Upper lobe of left lung (tissue), 6 donors: ENCODE data around the gene ATP6V0C. TPM values are rescaled to one million over a fixed set of nuclear protein-coding genes. Genes with fewer than 3 reads are reported as not detected.

Source experiments
- ATAC-seq, 2 donors: fragments of 200-7000 bp; cut with Tn5 transposase; one replicate each; pipeline ENCODE4 v1.9.1; 2022; ENCODE audit warnings: mild to moderate bottlenecking in 2 of 2, moderate library complexity in 2 of 2; ENCODE audit not compliant: low FRiP score in 2 of 2
- DNase-seq, 2 donors: peaks; one replicate each; pipeline ENCODE4 v3.0.0-alpha.2; 2019 to 2020
- H3K27ac ChIP-seq, 4 donors: fragments of 200-600 bp; sonication (generic); one replicate each; pipeline ENCODE4 v1.5.1; 2016 to 2019
- H3K27me3 ChIP-seq, 4 donors: fragments of 200-600 bp; sonication (generic); one replicate each; pipeline ENCODE4 v1.5.1; 2017 to 2019
- H3K36me3 ChIP-seq, 4 donors: fragments of 200-600 bp; sonication (generic); one replicate each; pipeline ENCODE4 v1.5.1; 2016 to 2019
- H3K4me1 ChIP-seq, 4 donors: fragments of 200-600 bp; sonication (generic); one replicate each; pipeline ENCODE4 v1.5.1; 2018 to 2019
- H3K4me3 ChIP-seq, 4 donors: fragments of 200-600 bp; sonication (generic); one replicate each; pipeline ENCODE4 v1.5.1; 2017 to 2019; ENCODE audit warnings: mild to moderate bottlenecking in 2 of 4, moderate library complexity in 1 of 4
- H3K9me3 ChIP-seq, 4 donors: fragments of 200-600 bp; sonication (generic); one replicate each; pipeline ENCODE4 v1.5.1; 2018 to 2019
- CTCF ChIP-seq, 6 experiments: fragments of 450-650 bp in 4 of 6; fragments of 200-600 bp in 2 of 6; sonication (generic) in 2 of 6; IDR thresholded peaks; one replicate each; pipeline ENCODE4 v1.5.1; 2016 to 2019; ENCODE audit warnings: antibody characterized with exemption in 6 of 6
- EP300 ChIP-seq, 4 donors: sonication (generic); formaldehyde crosslinking; IDR thresholded peaks; one replicate each; pipeline ENCODE4 v1.5.1; 2017; ENCODE audit warnings: antibody characterized with exemption in 4 of 4, control low read depth in 2 of 4
- POLR2A ChIP-seq, 4 donors: fragments of 450-650 bp; IDR thresholded peaks; one replicate each; pipeline ENCODE4 v1.5.1; 2016 to 2017; ENCODE audit warnings: antibody characterized with exemption in 4 of 4, mild to moderate bottlenecking in 2 of 4
- POLR2AphosphoS5 ChIP-seq, 2 donors: sonication (generic); formaldehyde crosslinking; IDR thresholded peaks; one replicate each; pipeline ENCODE4 v1.5.1; 2017; ENCODE audit warnings: antibody characterized with exemption in 2 of 2
- WGBS, 2 donors: methylation state at CpG; one replicate each; pipeline ENCODE4 v1.1.5; 2017 to 2018; 5-methylcytosine and 5-hydroxymethylcytosine counted together
- total RNA-seq, 6 donors: library from RNA; depleted of rRNA in 4 of 6; stranded (reverse); fragments of >200 nt in 4 of 6; gene quantifications; one replicate each; pipeline versions ENCODE4 v1.1.0 to v1.2.1, GENCODE V29; 2016 to 2021
- donor health status: DM: no; HTN: no; CAD: no; lungs with moderate emphysema.
- donor health status: DM: no; HTN: yes; CAD: no; lungs with severe emphysema.

Gene ATP6V0C
- total RNA-seq, 6 donors from 2014 or later, result 84.9 to 332 (median 164) TPM

DNA sequence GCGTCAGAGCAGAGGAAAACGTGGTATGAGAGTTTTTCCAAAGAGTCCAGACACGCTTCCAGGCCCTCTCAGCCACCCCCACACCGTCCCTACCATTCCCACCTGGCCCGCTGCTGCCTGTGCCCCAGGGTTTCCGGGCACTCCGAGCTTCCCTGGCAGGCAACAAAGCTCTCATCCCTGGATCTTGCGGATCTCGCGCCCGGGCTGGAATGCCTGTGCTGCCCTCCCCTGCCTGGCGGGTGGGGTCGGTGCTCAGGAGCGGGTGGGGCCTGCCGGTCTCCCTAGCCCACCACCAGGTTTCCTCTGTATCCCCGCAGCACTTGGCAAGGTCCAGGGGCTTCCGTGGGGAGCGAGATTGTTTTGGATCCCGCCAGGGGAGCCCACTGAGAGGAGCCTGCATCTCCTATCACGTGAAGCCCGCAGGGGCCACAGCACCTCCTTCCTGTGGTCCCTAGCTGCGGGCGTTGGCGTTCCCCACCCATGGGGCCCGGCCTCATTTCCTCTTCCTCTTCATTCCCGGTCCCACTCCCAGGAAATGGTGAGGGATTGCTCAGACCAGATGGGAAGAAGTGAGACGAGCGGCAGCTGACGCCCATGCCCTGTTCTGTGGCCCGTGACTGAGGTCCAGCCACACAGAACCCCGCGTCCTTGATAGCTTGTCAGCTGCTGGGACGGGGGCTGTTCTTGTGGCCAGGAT, 27.8 kb upstream of the ATP6V0C start:
- WGBS, 2 donors, result 69 to 79% methylated on average over 12 to 29 of the region's 33 CpGs
- peak overlapping the region; percentile 51 to 75 (median 52) for H3K27ac ChIP-seq
- H3K27me3 ChIP-seq, result no peaks in the 10 kb centered on the region
- peaks cover 0 to 10% (median 3%) of the 10 kb centered on the region in 4 donors for H3K36me3 ChIP-seq
- peak in 1 of 2 donors; percentile 71 for DNase-seq
- TF ChIP-seq POLR2A (IDR thresholded peaks at IDR 0.05) (no peak), EP300 (IDR thresholded peaks at IDR 0.05) (no peak), POLR2AphosphoS5 (IDR thresholded peaks at IDR 0.05) (peak in 1 of 2 donors; percentile 14)
- ATAC-seq, result no peak
- peak overlapping the region in 2 of 4 donors; percentile 14 to 18 for H3K4me3 ChIP-seq
- H3K9me3 ChIP-seq, result no peaks in the 10 kb centered on the region
- peaks cover 45 to 68% (median 65%) of the 10 kb centered on the region in 4 donors for H3K4me1 ChIP-seq

- H3K27me3 ChIP-seq, result no peaks in the 10 kb centered on the region
- peak overlapping the region; percentile 51 to 75 (median 52) for H3K27ac ChIP-seq
- no peak overlapping the region for H3K4me3 ChIP-seq
- H3K36me3 ChIP-seq, result peaks cover 0 to 10% (median 3%) of the 10 kb centered on the region in 4 donors
- H3K9me3 ChIP-seq, result no peaks in the 10 kb centered on the region
- DNase-seq, result peak; percentile 71 to 89
- TF ChIP-seq EP300 (IDR thresholded peaks at IDR 0.05) (no peak), CTCF (IDR thresholded peaks at IDR 0.05) (peak in 3 of 6 experiments; percentile 32 to 63 (median 32)), POLR2AphosphoS5 (IDR thresholded peaks at IDR 0.05) (peak in 1 of 2 donors; percentile 32), POLR2A (IDR thresholded peaks at IDR 0.05) (no peak)
- 53 to 71% methylated on average over 20 to 29 of the region's 29 CpGs for WGBS, 2 donors
- peak; percentile 57 to 66 for ATAC-seq
- H3K4me1 ChIP-seq, result peaks cover 45 to 59% (median 57%) of the 10 kb centered on the region in 4 donors
Measured at GRCh38 chr16:2486645-2487516, 26.9 kb upstream of the ATP6V0C start.

DNA sequence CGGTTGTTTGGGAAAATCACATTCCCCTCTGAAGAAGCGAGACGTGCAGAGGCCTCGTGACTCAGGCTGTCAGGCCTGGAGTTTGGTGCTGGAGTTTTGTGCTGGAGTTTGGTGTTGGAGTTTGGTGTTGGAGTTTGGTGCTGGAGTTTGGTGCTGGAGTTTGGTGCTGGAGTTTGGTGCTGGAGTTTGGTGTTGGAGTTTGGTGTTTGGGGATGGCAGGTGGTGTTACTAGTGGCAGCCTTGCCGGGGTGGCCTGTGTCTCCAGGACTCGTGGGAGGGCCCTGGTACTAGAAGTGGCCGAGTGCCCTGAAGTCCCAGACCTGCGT, 26.3 kb upstream of the ATP6V0C start:
- Histone ChIP-seq H3K4me1 (peaks cover 39 to 54% (median 51%) of the 10 kb centered on the region in 4 donors), H3K27ac (peak overlapping the region in 2 of 4 donors; percentile 52 to 75), H3K9me3 (no peaks in the 10 kb centered on the region), H3K36me3 (peaks cover 0 to 10% (median 3%) of the 10 kb centered on the region in 4 donors), H3K4me3 (no peak overlapping the region), H3K27me3 (no peaks in the 10 kb centered on the region)
- peak in 1 of 6 experiments; percentile 1 for TF ChIP-seq CTCF (IDR thresholded peaks at IDR 0.05)
- no peak for TF ChIP-seq POLR2AphosphoS5 (IDR thresholded peaks at IDR 0.05)
- no peak for TF ChIP-seq POLR2A (IDR thresholded peaks at IDR 0.05)
- TF ChIP-seq EP300 (IDR thresholded peaks at IDR 0.05), result no peak
- WGBS, 2 donors, result 65 to 69% methylated on average over 7 to 8 of the region's 8 CpGs
- DNase-seq (no peak), ATAC-seq (no peak)

DNA sequence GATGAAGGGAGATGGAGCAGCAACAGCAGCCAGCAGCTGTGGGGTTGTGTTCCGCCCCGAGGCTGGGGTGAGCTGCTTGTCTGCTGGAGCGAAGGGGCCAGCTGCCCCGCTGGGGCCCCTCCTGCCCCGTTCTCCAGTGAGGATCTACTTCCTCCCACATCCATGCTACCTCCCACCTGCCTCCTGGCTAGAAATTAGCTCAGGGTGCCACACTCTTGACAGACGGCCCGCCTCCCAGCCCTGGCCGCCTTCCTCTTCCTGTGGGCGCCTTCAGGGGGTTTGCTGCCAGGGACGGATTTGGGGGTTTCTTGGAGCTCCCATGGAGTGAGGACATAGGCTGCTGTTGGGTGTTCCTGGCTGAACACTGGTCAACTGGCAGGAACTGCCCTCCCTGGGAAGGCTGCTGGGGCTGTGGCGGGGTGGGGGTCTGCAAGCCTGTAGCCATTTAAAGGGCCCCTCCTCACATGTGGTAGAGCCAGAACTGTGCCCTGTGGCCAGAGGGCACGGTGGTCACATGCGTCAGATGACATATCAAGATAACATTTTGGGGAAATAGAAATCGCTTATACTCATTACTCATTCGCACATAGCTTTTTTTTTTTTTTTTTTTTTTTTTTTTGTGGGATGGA, 25.7 kb upstream of the ATP6V0C start:
- Histone ChIP-seq H3K27ac (peak overlapping the region in 1 of 4 donors; percentile 52), H3K36me3 (peaks cover 0 to 10% (median 3%) of the 10 kb centered on the region in 4 donors), H3K9me3 (no peaks in the 10 kb centered on the region), H3K4me3 (no peak overlapping the region), H3K27me3 (no peaks in the 10 kb centered on the region), H3K4me1 (peaks cover 34 to 49% (median 46%) of the 10 kb centered on the region in 4 donors)
- WGBS, 2 donors, result 60 to 72% methylated on average over 12 to 15 of the region's 15 CpGs
- TF ChIP-seq CTCF (IDR thresholded peaks at IDR 0.05), result no peak
- no peak for TF ChIP-seq POLR2AphosphoS5 (IDR thresholded peaks at IDR 0.05)
- TF ChIP-seq EP300 (IDR thresholded peaks at IDR 0.05), result no peak
- no peak for TF ChIP-seq POLR2A (IDR thresholded peaks at IDR 0.05)
- DNase-seq (peak in 1 of 2 donors; percentile 75), ATAC-seq (peak in 1 of 2 donors; percentile 9)
